GM19043 (cell line): ENCODE data around the gene NHLRC4.

ENCODE experiments used
- ATAC-seq: cut with Tn5 transposase; IDR thresholded peaks from one replicate; pipeline ENCODE4 v1.9.1; 2021; ENCODE audit warnings: low read depth; ENCODE audit not compliant: unreplicated experiment

NHLRC4 gene

GRCh38 chr16:530111-530817 is 36.5 kb upstream of the NHLRC4 start:
- ATAC-seq = no peak

GRCh38 chr16:531494-532125 is 35.2 kb upstream of the NHLRC4 start:
- ATAC-seq = no peak

- ATAC-seq = no peak
Observed at GRCh38 chr16:533391-534123, 33.2 kb upstream of the NHLRC4 start.

- ATAC-seq = no peak
Observed at GRCh38 chr16:534135-534534, 32.7 kb upstream of the NHLRC4 start.

GRCh38 chr16:534856-535445 is 31.9 kb upstream of the NHLRC4 start:
- no peak for ATAC-seq

GRCh38 chr16:535446-536405 is 31.1 kb upstream of the NHLRC4 start:
- ATAC-seq = no peak

GRCh38 chr16:536746-537145 is 30.1 kb upstream of the NHLRC4 start:
- no peak for ATAC-seq

- ATAC-seq = no peak
Observed at GRCh38 chr16:537415-538335, 29.1 kb upstream of the NHLRC4 start.

- no peak for ATAC-seq
Observed at GRCh38 chr16:539901-540530, 26.8 kb upstream of the NHLRC4 start.

- no peak for ATAC-seq
Observed at GRCh38 chr16:540645-541340, 26.0 kb upstream of the NHLRC4 start.

GRCh38 chr16:543301-544164 is 23.3 kb upstream of the NHLRC4 start:
- no peak for ATAC-seq

GRCh38 chr16:544517-544916 is 22.3 kb upstream of the NHLRC4 start:
- no peak for ATAC-seq

GRCh38 chr16:546909-547770 is 19.7 kb upstream of the NHLRC4 start:
- ATAC-seq = no peak

- no peak for ATAC-seq
Observed at GRCh38 chr16:548586-548985, 18.2 kb upstream of the NHLRC4 start.

GRCh38 chr16:549544-550263 is 17.1 kb upstream of the NHLRC4 start:
- no peak for ATAC-seq

GRCh38 chr16:551210-551609 is 15.6 kb upstream of the NHLRC4 start:
- no peak for ATAC-seq
